Stimulated activated CD8-positive, alpha-beta memory T cell treated with anti-CD3 and anti-CD28 coated beads, Interleukin-2, amount 100 ng/mL, for 48 hours (primary cell): Measurements from ENCODE around the gene SLC4A3.
"Not testable (repeated sequence)": the region's sequence is repeated elsewhere in the genome, so short reads cannot be mapped to it uniquely, and the experiment has no call there.

Experiments used
- DNase-seq, 2 donors: peaks; one replicate each; pipeline ENCODE4 v3.0.0-alpha.2; 2020; ENCODE audit warnings: low read depth in 2 of 2

The SLC4A3 gene

DNA sequence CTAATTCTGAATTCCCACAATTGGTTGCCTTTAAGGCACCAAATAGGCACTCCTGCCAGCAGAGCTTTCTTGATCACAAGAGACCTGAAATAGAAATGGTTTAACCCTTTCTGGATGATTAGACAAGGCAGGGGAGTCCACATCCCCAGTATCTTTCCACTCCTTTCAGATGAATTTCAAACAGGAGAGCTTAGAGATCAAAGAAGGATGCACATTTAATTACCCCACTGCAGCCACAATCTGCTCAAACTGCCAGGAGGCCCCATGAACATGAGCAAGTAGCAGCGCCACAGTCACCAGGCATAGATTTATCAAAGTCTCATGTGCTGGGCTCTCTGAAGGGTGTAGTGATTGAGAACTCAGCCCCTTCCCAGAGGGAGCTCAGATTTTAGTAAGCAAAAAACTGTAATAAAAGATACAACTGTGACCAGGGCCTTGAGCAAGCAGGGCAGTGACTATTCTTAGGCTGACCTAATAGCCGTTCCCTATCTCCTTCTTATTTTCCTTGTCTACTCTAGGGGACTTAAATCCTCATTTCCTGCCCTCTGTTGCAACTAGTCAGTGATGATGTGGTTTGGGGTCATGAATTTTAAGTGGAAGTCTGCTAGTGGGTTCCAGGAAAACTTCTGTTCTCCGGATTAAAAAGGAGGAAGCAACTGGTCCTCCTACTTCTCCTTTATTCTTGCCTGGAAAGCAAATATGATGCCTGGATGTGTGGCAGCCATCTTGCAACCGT is 53.7 kb downstream of the SLC4A3 start:
- DNase-seq = no peak

DNA sequence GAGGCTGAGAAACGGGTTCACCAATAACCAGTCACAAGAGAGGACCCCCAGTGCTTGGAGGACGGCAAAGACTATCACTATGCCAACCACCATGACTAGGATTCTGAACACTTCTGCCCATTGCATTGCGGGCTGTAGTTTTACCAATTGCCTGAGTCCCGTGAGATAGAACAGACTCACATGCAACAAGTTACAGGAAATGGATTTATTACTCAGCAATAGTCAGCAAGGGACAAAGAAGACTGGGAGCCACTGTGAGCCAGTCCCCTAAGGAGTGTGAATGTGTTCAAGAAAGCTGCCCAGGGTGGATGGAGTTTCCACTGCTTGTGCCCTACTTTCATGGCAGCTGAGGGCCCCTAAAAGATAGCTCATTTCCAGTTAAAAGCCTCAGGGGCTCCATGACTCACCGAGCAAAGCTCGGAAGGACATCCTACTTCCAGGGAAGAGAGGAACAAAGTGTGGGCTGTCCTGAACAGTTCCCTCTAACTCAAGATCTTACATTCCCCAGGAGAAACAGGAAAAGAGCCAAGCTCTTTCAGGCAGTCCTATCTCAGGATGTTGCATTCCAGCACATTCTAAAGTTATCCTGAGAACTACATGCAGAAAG is 54.4 kb downstream of the SLC4A3 start:
- no peak for DNase-seq

DNA sequence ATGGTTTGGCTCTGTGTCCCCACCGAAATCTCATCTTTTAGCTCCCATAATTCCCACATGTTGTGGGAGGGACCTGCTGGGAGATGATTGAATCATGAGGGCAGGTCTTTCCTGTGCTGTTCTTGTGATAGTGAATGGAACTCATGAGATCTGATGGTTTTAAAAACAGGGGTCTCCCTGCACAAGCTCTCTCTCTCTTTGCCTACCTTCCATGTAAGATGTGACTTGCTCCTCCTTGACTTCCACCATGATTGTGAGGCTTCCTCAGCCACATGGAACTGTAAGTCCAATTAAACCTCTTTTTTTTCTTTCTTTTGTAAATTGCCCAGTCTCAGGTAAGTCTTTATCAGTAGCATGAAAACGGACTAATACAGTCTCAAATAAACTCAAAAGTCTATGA is 56.0 kb downstream of the SLC4A3 start:
- not testable (repeated sequence) for DNase-seq

DNA sequence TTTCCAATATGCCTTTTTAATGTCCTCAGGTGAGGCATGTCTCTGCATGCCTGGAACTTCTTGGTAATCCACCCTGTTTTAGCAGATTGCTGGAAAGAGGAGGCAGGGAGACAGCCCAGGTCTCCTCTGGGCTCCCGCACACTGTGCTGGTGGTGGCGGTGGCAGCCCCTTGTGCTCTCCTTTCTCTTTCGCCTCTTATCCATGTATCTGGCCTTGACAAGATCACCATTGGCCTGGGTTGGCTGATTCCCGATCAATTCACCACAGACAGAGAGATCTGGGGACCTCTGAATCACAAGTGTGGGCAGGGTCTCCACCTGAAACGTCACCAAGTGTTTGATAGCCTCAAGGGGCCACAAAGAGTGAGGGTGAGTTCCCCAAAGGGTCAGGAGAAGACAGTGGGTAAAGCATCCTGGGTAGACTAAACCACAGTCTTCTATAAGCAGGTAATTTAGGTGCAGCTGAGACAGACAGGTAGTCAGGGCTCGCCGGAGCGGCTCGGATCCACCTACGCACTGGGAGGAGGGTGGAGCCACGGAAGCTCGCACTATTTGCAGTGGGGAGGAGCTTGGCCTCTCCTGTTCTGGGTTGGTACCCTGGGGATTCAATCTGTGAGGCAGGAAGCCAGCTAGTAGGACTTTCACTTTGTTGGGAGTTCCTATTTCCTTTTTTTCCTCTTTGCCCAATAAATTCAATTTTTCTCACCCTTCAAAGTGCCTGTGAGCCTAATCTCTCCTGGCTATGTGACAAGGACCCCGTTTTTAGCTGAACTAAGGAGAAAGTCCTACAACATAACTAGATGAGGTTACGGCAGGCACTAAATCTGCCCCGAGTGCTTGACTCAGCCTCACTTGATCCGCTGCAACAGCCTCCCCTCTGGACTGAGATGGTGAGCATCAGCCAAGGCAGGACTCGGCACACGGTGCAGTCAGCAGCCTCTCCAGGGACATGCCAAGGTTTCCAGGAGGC is 57.6 kb downstream of the SLC4A3 start:
- DNase-seq = peak; percentile 12 to 39

- no peak for DNase-seq
Measured at GRCh38 chr2:219687272-219687671, 59.8 kb downstream of the SLC4A3 start.

GRCh38 chr2:219687882-219688559 is 60.6 kb downstream of the SLC4A3 start:
- DNase-seq = no peak

GRCh38 chr2:219688560-219689445 is 61.4 kb downstream of the SLC4A3 start:
- DNase-seq = no peak

GRCh38 chr2:219689676-219690628 is 62.5 kb downstream of the SLC4A3 start:
- DNase-seq = peak; percentile 5 to 13

DNA sequence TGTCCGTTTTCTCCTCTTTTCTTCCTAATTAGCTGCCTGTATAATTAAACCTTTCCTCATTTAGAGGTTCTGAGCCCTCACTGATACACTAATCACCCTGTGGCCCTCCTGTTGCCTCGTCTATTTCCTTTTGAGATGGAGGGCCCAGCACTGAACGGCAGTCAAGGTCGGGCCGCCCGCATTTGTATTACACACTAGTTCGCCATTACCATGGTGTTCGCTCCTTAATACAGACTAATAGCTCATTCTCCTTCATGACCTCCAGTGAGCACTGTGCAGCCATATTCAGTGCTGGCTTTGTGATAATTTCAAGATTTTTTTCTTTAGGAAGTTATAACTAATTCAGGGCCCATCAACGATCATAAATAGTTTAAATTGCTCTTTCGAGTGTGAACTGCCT is 64.1 kb downstream of the SLC4A3 start:
- no peak for DNase-seq
